Fibroblast of lung (primary cell): Measurements from ENCODE around the gene NDEL1.

Source experiments
- CTCF ChIP-seq, 2 donors: IDR thresholded peaks in 1 of 2; conservative IDR thresholded peaks in 1 of 2; 1 replicate in 1 of 2; 2 replicates in 1 of 2; pipeline ENCODE4 v1.5.1; 2011 to 2012; ENCODE audit warnings: low read length in 2 of 2, control low read depth in 1 of 2, inconsistent platforms in 1 of 2, low read depth in 1 of 2, mild to moderate bottlenecking in 1 of 2
- EZH2 ChIP-seq: IDR thresholded peaks from 2 replicates; pipeline ENCODE4 v1.5.1; 2012; ENCODE audit warnings: low read length, control low read depth, mild to moderate bottlenecking; ENCODE audit errors: missing control alignments

GRCh38 chr17:8442310-8442709 is 6.6 kb downstream of the NDEL1 start:
- TF ChIP-seq CTCF (conservative IDR thresholded peaks at IDR 0.05 in 1 of 2, IDR thresholded peaks at IDR 0.05 in 1 of 2; ENCODE audit: low read depth in 1 of 2, low read length in 2 of 2) (no peak), EZH2 (no peak)
